Measurements from ENCODE around the gene NUDT14.

Gene NUDT14

DNA sequence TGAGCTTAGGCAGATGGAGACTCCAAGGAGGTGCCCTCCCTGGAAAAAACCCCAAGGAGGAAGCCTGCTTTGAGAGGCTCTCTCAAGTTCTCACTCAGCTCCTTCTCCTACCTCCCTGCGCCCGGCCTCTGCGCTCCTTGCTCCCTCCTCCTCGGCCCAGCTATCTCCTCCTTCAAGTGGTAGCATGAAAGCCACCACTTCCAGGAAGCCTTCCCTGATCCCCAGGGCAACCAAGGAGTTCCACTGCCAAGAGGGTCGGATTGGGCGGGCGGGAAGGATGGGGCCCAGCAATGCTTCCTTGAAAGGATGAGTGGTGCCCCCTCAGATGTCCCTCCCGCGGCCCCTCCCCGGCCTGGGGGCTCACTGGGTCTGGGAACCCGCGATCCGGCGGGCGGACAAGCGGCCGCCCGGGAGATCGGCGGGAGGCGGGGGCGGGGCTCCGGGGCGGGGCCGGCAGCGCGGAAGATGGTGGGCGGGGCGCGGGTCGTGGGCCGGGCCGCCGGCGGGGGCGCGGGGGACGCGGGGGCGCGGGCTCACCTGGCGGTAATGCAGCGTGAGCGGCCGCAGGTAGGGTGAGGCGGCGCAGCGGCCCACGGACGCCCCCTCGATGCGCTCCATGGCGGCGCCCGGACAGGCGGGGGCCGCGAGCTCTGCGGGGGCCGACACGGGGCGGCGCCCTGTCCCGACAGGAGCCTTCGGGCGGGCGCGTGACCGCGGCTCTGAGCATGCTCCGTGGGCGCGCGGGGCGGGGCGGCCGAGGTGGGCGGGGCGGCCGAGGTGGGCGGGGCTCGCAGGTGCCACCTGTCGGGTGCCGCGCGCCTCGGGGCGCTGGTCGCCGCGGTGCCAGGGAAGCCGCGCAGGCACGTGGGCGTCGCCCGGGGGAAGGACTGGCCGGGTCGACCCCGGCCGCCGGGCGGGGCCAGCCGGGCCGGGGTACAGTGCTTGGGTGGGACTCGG, at the start of gene NUDT14:
NUDT14 (minus strand) TSS at position 721 of the 957 bp plus-strand sequence; CDS start at position 618, 103 bp downstream.
- no peak for DNase-seq (ENCODE audit: low read depth, low spot score)

DNA sequence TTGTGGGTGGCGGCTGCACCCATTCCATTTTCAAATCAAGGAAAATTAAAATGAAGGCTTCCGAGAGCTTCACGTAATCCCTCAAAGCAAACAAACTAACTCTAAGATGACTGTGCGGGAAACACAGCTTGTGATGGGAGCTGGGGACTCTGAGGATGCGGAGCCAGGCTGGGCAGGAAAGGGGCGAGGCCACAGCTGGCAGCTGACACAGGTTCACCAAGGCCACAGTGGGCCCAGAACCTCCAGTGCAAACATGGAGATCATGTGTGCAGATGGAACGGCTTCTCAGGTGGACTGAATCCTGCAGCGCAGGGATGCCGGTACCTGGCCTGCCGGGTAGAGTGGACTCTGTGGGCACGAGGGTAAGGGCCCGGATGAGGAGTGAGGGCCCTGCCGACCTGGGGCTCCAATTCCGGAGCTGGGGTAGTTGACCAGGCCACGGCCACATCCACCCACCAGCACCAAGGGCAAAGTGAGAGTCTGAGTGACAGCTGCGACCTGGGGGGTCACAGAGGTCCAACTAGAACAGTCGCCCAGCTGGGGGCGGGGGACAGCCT, 48.1 kb upstream of the NUDT14 start:
- DNase-seq (ENCODE audit: low read depth, low spot score): no peak

DNA sequence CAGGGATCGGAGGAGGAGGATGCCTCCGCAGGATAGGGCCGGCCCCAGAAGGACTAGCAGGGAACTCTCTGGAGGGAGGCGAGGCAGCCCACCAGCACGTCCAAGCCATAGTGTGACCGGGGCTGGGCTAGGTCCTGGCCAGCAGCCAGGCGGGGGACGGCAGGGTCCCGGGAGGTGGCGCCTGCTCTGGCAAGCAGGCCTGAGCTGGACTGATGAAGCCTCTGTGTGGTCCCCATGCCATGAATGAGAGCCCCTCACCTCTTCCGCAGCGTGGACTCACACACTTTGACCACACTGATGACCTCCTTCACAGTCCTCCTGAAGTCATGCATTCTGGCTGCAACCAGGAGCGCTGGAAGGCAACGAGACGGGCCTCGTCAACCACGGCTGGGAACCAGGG, 47.5 kb upstream of the NUDT14 start:
- no peak for DNase-seq (ENCODE audit: low read depth, low spot score)

DNA sequence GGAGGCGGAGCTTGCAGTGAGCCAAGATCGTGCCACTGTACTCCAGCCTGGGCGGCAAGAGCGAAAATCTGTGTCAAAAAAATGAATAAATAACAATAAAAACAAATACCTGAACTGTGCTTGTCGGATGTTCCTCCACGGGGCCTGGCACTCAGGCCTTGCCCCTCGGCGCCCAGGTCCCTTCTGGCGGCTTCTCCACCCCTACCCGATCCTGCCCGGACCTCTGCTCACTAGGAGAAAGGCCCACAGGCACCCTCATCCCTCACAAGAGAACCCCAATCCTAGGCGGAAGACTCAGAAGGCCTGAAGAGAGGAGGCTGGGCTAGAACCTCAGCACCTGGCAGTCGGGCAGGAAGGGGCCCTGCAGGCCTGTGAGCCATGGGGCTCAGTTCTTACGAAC, 46.2 kb upstream of the NUDT14 start:
- DNase-seq (ENCODE audit: low read depth, low spot score): no peak

DNA sequence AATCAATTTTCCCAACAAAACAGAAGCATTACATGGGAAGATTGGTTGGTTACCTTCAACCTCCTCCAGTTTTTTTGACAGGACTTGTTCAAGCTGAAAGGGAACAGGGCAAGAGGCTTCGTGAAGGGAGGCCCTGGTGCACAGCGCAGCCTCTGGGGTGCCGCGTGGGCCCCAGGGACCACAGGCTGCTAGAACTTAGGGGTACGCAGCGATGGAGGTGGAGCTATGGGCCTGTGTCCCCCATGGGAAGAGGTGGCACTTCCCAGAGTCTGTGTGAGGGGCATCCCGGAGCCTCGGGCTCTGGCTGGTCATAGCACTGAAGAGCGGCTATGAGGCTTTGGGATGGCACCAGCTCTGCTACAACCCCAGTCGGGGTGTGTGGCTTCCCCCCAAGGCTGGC, 45.1 kb upstream of the NUDT14 start:
- DNase-seq (ENCODE audit: low read depth, low spot score): no peak

DNA sequence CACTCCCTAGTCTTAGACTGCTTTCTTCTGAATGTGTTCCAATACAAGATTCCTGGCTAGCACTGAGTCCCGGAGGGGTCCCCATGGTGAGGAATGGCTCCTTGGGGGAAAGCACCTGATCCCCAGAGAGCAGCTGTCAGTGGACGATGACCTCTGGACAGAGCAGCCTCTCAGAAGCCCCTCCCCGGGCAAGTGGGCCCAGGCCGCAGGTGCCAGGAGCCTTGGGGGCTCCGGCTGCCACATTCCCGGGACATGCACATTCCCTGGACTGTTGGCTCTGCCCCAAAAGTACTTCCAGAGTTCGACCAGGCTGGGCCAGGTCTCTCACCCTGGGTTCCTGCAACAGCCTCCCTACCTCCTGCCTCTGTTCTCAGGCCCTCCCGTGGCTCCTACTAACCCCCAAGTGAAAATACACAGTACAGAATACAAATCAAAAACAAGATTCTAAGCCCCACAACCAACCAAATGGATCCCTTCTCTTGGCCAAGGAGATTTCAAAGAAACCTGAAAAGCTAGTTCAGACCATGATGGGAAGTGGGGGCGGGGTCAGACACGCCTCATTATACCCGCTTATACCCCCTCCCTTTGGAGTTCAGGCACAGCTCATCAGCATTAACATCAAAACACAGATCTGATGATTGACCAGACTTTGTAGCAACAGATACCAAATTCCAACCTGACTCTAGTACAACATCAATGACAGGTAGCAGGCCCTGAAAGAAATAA, 43.9 kb upstream of the NUDT14 start:
- DNase-seq (ENCODE audit: low read depth, low spot score): no peak

DNA sequence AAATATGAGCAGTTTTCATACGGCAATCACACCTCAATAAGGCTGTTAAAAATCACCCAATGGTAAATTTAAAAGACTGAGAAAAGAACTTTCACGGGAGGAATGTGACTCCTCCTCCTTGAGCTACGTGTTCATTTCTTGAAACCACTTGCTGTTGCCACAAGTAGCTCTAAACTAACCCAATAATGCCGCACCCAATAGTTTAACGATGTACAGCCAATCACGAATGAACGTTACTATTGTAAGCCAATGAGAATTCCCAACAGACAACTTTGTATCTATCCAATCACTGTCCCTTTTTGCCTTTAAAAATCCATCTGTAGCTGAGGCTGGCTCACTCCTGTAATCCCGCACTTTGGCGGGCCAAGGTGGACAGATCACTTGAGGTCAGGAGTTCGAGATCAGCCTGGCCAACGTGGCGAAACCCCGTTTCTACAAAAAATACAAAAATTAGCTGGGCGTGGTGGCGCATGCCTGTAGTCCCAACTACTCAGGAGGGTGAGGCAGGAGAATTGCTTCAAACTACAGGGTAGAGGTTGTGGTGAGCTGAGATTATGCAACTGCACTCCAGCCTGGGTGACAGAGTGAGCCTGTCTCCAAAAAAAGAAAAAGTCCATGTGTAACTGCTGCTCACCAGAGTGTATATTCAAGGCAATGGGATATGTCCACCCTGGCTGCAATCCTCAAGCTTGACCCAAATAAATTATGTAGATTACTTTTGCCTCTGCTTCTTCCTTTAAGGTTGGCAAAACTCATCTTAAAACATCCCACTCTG, 42.8 kb upstream of the NUDT14 start:
- no peak for DNase-seq (ENCODE audit: low read depth, low spot score)

DNA sequence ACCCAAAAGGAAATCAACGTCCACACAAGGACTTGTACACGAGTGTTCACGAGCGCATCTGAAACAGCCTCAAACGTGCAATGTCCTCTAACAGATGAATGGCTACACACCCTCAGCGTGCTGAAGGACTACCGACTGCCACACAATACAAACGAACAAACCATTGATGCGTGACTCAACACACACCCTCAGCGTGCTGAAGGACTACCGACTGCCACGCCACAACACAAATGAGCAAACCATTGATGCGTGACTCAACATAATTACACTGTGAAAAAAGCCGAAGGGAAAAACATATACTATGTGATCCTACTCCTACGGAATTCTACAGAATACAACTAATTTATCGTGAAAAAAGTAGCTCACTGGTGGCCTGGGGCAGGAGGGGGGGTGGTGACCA, 42.1 kb upstream of the NUDT14 start:
- DNase-seq (ENCODE audit: low read depth, low spot score): no peak

DNA sequence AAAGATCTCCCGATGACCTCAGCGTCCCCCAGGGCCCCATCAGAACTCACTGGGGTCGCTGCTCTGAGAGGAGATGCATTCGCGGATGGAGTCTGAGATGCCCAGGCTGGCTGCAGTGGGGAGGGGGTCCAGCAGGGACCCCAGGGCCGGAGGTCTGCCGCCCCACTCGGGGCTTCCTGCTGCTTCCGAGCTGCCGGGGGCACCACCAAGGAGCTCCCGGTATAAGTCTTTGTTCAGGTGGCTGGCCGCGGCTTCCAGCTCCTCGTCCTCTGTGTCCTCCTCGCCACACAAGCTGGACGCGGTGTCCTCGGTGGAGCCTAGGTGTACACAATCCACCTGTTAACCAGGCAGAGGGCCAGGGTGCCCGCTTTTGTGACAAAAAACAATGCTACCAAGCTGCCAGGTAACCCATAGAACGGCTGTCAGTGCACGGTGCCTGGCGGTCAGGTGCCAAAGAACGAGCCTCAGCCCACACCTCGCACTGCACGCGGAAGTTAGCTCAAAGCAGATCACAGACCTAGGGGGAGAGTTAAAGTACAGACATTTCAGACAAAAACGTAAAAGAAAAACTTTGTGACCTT, 40.6 kb upstream of the NUDT14 start:
- no peak for DNase-seq (ENCODE audit: low read depth, low spot score)

DNA sequence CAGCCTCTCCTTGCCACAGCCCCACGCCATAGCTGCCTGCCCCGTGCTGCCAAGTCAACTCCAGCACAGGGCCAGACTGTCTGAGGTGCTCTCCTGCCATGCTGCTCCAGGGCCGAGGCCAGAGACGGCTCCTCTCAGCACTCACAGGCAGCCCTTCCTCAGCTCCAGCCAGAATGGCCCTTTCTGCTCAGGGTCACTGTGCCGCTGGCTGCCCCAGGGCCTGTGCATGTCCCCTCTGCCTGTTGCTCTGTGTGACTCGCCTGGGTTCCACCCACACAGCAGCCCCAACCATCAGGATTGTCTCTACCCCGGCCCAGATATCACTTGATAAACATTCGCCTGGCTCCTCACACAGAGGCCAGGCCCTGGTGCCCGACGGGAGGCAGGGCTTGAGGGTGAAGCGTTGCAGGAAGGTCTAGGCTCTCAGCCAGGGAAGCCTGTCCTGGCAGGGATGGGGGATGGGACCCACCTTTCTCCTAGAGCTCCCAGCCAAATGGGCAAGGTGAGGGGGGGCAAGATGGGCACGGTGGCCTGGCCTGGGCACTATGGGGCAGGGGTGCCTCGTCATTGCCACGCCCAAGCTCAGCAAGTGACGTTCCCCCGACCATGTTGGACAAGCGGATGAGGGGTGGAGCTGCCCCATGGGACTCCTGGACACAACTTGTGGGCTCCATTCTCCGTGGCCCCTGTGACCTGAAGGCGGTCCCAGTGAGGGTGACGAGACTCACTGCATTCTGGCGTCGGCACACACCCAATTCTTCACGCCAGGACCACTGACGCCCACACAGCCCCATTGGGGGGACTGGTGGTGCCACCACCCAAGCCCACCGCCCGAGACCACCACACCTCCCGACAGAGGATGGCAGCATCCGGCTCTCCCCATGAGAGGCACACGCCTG, 39.8 kb upstream of the NUDT14 start:
- DNase-seq (ENCODE audit: low read depth, low spot score): no peak

DNA sequence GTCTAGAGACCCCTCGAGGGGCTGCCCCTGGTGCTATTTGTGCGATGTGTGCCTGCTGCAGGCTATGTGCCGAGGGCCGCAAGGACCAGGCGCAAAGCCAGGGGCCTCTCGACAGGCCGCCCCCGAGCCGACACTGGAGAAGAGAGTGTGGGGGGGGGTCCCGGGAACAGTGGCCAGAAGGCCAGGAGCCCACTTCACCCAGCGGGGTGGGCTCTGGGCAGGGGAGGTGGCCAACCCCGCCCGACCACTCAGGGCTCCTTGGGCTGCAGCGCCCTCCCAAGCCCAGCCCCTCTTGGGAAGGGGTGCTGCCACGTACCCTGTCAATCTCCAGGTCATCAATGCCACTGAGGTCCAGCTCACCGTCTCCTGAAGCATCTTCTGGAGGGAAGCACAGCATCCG, 38.6 kb upstream of the NUDT14 start:
- no peak for DNase-seq (ENCODE audit: low read depth, low spot score)

DNA sequence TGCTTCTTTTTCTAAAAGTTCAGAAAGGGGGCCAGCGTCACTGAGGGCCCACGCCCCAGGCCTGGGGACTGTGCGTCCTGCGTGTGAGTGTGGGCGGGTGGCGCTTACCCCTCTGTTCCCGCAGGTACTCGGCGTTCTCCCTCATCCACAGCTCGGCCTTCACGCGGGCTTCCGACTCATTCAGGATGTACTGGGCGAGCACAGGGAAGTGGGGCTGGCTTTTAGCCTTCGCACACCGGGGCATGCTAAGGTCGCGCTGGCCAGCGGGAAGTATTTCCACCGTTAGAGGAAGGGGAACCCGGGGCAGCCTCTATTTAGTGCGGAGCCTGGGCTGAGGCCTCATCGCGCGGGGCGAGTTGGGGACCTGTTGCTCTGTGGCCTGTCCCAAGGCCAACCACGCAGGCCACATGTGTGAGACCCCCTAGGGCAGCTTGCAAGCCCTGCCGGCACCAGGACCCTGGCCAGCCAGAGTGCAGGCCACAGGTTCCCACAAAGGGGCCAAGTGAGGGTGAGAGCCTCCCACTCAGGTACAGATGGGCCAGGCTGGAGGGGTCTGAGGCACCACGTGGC, 38.0 kb upstream of the NUDT14 start:
- DNase-seq (ENCODE audit: low read depth, low spot score): no peak

DNA sequence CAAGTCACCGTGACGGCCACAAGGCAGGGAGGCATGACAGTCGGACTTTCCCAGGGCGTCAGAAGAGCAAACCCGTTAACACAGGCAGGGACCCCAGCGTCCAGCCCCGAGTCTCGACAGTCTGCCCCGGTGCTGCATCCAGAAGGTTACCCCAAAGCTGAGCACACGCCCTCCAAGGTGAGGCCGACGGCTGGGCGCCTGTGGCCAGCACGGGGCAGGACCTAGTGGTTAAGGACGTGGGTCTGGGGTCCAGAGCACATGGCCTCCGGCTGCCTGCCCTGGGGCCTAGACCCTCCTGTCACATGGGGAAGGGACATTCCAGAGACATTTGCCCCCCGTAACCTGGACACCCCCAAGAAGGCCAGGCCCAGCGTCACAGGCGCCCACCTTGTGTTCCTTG, 37.5 kb upstream of the NUDT14 start:
- DNase-seq (ENCODE audit: low read depth, low spot score): no peak

DNA sequence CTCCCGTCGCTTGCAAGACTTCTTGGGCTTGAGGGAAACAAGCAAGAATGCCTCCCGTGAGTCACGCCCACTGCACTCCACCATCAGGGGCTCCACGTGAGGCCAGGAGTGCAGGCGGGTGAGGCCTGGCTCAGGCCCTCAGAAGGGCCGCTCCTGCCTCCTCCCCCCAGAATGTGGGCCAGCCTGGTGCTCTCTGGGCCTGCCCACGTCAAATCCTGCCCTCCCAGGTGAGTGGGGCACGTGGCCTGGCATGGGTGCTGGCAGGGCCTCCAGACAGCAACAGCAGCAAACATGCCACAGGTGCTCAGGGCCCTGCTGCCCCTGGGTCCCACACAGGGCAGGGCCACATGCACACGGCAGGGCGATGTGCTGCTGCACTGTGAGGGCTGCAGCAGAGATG, 36.7 kb upstream of the NUDT14 start:
- no peak for DNase-seq (ENCODE audit: low read depth, low spot score)

DNA sequence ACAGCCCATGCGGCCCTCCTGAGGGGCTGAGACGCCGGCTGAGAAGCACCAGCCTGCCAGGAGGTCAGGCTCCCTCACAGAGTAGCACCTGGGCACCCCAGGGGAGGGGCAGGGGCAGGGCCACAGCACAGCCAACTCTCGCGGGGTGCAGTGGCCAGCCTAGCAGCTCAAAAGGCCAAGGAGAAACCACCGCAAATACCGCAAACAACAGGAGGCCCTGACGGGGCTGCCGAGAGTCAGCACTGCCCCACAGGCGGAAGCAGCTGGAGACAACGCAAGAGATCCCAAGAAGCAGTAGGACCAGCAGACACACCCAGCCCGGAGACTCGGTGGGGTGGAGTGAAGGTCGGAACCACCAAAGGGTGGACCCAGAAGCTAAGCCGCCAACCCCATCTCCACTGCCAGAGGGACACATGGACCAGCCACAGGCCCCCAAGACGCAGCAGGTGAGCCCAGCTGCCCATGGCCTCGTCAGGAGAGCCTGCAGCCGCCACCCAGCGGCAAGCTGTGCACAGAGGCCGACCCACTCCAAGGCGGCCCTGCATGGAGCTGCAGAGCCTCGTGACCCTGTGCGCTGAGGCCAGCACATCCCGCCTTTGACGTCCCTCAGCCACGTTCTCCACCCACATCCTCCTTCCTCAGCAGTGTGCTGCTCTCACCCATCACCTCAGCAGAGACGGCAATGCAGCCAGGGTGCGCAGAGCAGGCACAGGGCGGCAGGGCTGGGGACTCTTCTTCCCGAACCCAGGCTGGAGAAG, 35.6 kb upstream of the NUDT14 start:
- no peak for DNase-seq (ENCODE audit: low read depth, low spot score)

DNA sequence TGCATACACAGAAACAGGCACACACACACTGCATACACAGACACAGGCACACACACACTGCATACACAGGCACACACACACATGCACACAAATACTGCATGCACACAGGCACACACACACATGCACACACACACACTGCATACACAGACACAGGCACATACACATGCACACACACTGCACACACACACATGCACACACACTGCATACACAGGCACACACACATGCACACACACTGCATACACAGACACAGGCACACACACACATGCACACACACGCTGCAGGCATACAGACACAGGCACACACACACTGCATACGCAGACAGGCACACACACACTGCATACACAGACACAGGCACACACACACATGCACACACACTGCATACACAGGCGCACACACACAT, 34.5 kb upstream of the NUDT14 start:
- DNase-seq (ENCODE audit: low read depth, low spot score): no peak

DNA sequence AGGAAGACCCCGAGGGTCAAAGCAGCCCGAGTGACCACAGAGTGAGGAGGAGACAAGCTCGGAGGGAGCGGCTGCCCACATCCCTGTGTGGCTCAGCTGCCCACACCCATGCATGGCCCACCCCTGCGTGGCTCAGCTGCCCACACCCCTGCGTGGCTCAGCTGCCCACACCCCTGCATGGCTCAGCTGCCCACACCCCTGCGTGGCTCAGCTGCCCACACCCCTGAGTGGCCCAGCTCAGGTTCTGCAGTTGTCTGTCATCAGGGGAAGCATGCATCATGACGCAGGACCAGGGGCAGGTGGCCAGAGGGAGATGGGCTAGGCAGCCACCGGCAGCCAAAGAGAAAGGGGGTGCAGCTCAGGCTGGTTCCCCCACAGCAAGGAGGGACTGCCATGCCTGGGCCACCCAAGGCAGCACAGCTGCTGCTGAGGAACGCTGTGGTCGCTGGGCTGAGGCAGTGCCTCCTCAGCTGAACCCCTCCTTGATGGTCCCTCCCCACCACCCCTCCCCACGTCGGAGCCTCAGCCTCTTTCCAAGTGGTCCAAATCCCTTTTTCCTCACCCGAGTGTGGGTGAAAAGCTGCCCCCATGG, 33.3 kb upstream of the NUDT14 start:
- no peak for DNase-seq (ENCODE audit: low read depth, low spot score)

DNA sequence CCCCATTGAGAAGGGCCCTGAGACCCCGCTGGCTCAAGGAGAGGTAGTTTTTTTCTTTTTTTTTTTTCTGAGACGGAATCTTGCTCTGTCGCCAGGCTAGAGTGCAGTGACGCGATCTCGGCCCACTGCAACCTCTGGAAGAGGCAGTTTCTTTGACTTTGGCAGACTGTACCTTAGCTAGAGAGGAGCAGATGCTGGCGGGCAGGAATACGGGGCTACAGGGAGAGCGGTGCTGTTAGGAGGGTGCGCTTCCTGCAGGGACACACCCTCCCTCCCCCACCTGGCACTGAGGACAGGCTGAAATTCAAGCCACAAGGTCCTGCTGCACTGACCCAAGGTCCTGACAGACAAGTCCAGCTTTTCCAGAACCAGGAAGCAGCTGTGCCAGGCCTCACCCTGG, 32.2 kb upstream of the NUDT14 start:
- no peak for DNase-seq (ENCODE audit: low read depth, low spot score)

Measured in ELF-1 (cell line).